Measurements from ENCODE around the gene NR1D1. TPM values are rescaled to one million over a fixed set of nuclear protein-coding genes. Genes with fewer than 3 reads are reported as not detected.

Gene NR1D1
- total RNA-seq, 1 experiment from 2014 or later, result 63.7 TPM

DNA sequence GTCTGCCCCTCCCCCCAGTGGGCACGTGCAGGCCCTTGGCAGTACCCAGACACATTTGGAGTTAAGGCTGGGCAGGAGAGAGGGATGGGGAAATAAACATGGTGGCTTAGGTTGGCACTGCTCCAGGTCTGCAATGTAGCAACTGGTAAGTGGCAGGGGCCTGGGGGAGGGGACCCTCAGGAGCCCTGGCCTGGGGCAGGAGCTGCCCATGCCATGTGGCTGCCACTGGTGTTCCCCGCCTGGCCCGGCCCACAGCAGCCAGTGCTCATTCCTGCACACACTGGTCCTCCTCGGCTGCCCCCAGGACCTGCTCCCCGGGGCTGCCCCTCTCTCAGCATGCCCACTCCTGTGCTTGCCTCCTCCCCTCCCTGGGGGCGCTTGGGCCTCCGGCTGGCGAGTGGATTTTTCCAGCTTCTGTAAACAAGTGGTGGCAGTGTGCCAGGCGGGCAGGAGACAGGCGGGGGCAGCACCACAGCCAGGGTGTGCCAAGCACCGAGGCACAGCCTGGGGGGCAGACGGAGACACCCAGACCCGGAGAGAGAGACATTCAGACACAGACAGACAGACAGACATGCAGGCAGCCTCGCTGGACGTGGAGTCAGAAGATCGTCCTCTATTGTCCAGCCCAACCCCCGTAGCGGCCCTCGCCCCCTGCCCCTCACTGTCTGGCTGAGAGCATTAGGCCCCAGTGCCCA, 28.2 kb downstream of the NR1D1 start:
- Histone ChIP-seq H3K9me2 (ENCODE audit: insufficient read depth) (no peaks in the 10 kb centered on the region), H3K4me3 (replicated peaks in 1 of 2; ENCODE audit: low read depth in 1 of 2, low read length in 2 of 2) (no peak overlapping the region), H3K79me2 (ENCODE audit: insufficient read depth, low read length) (peaks cover 4% of the 10 kb centered on the region; the same call in 1 of the 2 replicates), H2AFZ (ENCODE audit: low read depth, low read length, poor library complexity, severe bottlenecking) (no peak overlapping the region), H3K9ac (ENCODE audit: low read length) (peak overlapping the region; percentile 46), H3K4me1 (ENCODE audit: control insufficient read depth in 1 of 2, insufficient read depth in 2 of 2, low read length in 2 of 2) (peaks cover 75 to 76% of the 10 kb centered on the region in 2 experiments), H3K27ac (ENCODE audit: low read depth, low read length) (peak overlapping the region; percentile 79), H3K9me3 (ENCODE audit: control insufficient read depth in 1 of 2, insufficient read depth in 1 of 2, low read depth in 1 of 2, low read length in 2 of 2) (no peaks in the 10 kb centered on the region), H3K4me2 (ENCODE audit: low read length) (peak overlapping the region; percentile 78), H4K20me1 (ENCODE audit: insufficient read depth) (no peaks in the 10 kb centered on the region), H3K27me3 (ENCODE audit: insufficient read depth, low read length) (no peaks in the 10 kb centered on the region), H3K36me3 (ENCODE audit: control insufficient read depth in 1 of 2, insufficient read depth in 2 of 2, low read length in 2 of 2) (no peaks in the 10 kb centered on the region)
- BruUV-seq (replicated peaks), result no TSS peak
- ATAC-seq, result no peak
- ChIA-PET POLR2A (interaction anchor here (1.6 kb wide), 1 partner anchor 9 kb away, joined by 5 read pairs; the partner anchor contains the start of gene THRA), CTCF (interaction anchor here (0.6 kb wide), 1 partner anchor 107 kb away, joined by 4 read pairs; no protein-coding TSS in a partner anchor), RAD21 (ENCODE audit: low non-redundant PET in 1 of 2, low total read pairs in 2 of 2, uncharacterized antibody in 2 of 2, unreplicated experiment in 2 of 2) (interaction anchor here in 1 of 2 experiments (0.6 kb wide), 1 partner anchor 35 kb away, joined by 3 read pairs; no protein-coding TSS in a partner anchor)
- intact Hi-C loops (cut with micrococcal nuclease), result no loop called here
- DNase-seq (ENCODE audit: low read depth, low spot score), result no peak
- TF ChIP-seq, protein P1, sequence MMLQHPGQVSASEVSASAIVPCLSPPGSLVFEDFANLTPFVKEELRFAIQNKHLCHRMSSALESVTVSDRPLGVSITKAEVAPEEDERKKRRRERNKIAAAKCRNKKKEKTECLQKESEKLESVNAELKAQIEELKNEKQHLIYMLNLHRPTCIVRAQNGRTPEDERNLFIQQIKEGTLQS (IDR thresholded peaks at IDR 0.05), result no peak
- TF ChIP-seq SP1 (IDR thresholded peaks at IDR 0.05; ENCODE audit: low read depth), result peak; percentile 43; the same call in 1 of the 2 replicates
- TF ChIP-seq ZFX (IDR thresholded peaks at IDR 0.05), result peak; percentile 39; the same call in 1 of the 2 replicates

DNA sequence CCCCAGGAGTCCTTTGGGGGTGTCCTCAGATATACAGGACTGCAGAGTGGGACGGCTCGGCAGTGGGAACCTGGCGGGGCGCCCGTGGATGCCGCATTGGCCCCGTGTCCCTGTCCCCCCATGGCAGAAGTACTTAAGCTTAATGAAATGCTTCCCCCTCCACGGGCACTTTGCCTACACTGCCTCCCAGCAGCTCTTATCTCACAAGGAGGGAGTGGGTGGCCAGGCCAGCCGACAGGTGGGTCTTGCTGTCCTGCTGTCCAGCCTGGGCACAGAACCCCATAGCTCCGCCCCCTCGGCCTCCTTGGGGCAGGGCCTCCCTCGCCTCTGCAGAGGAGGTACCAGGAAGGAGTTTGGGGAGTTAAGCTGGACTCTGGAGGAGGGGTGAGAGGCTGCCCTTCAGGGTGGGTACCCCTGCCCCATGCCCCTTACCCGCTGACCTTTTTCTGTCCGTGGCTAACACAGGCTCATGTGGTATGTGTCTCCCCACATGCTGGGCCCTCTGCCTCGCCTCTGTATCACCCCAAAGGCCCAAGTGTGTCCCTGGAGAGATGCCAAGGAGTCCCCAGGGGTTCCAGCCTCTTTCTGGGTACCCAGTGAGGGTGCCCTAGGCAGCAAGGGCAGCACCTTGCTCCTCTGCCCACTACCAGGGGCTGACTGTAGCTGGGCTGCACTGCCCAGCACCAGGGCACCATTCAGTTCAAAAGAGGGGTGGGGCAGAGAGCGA, 28.9 kb downstream of the NR1D1 start:
- no peak overlapping the region for H2AFZ ChIP-seq (ENCODE audit: low read depth, low read length, poor library complexity, severe bottlenecking)
- H3K4me2 ChIP-seq (ENCODE audit: low read length), result peak overlapping the region; percentile 78
- no peaks in the 10 kb centered on the region for H4K20me1 ChIP-seq (ENCODE audit: insufficient read depth)
- no TSS peak for BruUV-seq (replicated peaks)
- H3K79me2 ChIP-seq (ENCODE audit: insufficient read depth, low read length), result peaks cover 4% of the 10 kb centered on the region; the same call in 1 of the 2 replicates
- intact Hi-C loops (cut with micrococcal nuclease), result no loop called here
- POLR2A ChIA-PET, result interaction anchor here (1.5 to 1.6 kb wide), 2 partner anchors 8 to 29 kb away, joined by 3 to 5 read pairs; partner anchors contain the start of genes NR1D1 and THRA
- no peaks in the 10 kb centered on the region for H3K9me3 ChIP-seq (ENCODE audit: control insufficient read depth in 1 of 2, insufficient read depth in 1 of 2, low read depth in 1 of 2, low read length in 2 of 2)
- peak; percentile 41 for ATAC-seq
- H3K4me1 ChIP-seq (ENCODE audit: control insufficient read depth in 1 of 2, insufficient read depth in 2 of 2, low read length in 2 of 2), result peaks cover 75 to 76% of the 10 kb centered on the region in 2 experiments
- RAD21 ChIA-PET (ENCODE audit: low non-redundant PET in 1 of 2, low total read pairs in 2 of 2, uncharacterized antibody in 2 of 2, unreplicated experiment in 2 of 2), result interaction anchor here in 1 of 2 experiments (0.6 kb wide), 1 partner anchor 35 kb away, joined by 3 read pairs; no protein-coding TSS in a partner anchor
- no peak for DNase-seq (ENCODE audit: low read depth, low spot score)
- H3K4me3 ChIP-seq (replicated peaks in 1 of 2; ENCODE audit: low read depth in 1 of 2, low read length in 2 of 2), result peak overlapping the region in 1 of 2 experiments; percentile 30; a peak in 2 of 4 replicates
- peak overlapping the region; percentile 46 for H3K9ac ChIP-seq (ENCODE audit: low read length)
- H3K36me3 ChIP-seq (ENCODE audit: control insufficient read depth in 1 of 2, insufficient read depth in 2 of 2, low read length in 2 of 2), result no peaks in the 10 kb centered on the region
- CTCF ChIA-PET, result interaction anchor here (0.6 kb wide), 1 partner anchor 108 kb away, joined by 4 read pairs; no protein-coding TSS in a partner anchor
- H3K27ac ChIP-seq (ENCODE audit: low read depth, low read length), result peak overlapping the region; percentile 79
- no peaks in the 10 kb centered on the region for H3K9me2 ChIP-seq (ENCODE audit: insufficient read depth)
- no peaks in the 10 kb centered on the region for H3K27me3 ChIP-seq (ENCODE audit: insufficient read depth, low read length)
- no peak for TF ChIP-seq EZH2 (IDR thresholded peaks at IDR 0.05)
- no peak for TF ChIP-seq SP1 (IDR thresholded peaks at IDR 0.05; ENCODE audit: low read depth)
- no peak for TF ChIP-seq TCF7L2 (IDR thresholded peaks at IDR 0.05; ENCODE audit: borderline replicate concordance, extremely low read depth, insufficient read depth, insufficient read length)
- no peak for TF ChIP-seq ZFX (IDR thresholded peaks at IDR 0.05)
- TF ChIP-seq, protein P2, sequence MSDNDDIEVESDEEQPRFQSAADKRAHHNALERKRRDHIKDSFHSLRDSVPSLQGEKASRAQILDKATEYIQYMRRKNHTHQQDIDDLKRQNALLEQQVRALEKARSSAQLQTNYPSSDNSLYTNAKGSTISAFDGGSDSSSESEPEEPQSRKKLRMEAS (IDR thresholded peaks at IDR 0.05), result no peak
- TF ChIP-seq, protein P3, sequence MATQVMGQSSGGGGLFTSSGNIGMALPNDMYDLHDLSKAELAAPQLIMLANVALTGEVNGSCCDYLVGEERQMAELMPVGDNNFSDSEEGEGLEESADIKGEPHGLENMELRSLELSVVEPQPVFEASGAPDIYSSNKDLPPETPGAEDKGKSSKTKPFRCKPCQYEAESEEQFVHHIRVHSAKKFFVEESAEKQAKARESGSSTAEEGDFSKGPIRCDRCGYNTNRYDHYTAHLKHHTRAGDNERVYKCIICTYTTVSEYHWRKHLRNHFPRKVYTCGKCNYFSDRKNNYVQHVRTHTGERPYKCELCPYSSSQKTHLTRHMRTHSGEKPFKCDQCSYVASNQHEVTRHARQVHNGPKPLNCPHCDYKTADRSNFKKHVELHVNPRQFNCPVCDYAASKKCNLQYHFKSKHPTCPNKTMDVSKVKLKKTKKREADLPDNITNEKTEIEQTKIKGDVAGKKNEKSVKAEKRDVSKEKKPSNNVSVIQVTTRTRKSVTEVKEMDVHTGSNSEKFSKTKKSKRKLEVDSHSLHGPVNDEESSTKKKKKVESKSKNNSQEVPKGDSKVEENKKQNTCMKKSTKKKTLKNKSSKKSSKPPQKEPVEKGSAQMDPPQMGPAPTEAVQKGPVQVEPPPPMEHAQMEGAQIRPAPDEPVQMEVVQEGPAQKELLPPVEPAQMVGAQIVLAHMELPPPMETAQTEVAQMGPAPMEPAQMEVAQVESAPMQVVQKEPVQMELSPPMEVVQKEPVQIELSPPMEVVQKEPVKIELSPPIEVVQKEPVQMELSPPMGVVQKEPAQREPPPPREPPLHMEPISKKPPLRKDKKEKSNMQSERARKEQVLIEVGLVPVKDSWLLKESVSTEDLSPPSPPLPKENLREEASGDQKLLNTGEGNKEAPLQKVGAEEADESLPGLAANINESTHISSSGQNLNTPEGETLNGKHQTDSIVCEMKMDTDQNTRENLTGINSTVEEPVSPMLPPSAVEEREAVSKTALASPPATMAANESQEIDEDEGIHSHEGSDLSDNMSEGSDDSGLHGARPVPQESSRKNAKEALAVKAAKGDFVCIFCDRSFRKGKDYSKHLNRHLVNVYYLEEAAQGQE (IDR thresholded peaks at IDR 0.05; ENCODE audit: low read depth), result no peak
- TF ChIP-seq, protein P4, sequence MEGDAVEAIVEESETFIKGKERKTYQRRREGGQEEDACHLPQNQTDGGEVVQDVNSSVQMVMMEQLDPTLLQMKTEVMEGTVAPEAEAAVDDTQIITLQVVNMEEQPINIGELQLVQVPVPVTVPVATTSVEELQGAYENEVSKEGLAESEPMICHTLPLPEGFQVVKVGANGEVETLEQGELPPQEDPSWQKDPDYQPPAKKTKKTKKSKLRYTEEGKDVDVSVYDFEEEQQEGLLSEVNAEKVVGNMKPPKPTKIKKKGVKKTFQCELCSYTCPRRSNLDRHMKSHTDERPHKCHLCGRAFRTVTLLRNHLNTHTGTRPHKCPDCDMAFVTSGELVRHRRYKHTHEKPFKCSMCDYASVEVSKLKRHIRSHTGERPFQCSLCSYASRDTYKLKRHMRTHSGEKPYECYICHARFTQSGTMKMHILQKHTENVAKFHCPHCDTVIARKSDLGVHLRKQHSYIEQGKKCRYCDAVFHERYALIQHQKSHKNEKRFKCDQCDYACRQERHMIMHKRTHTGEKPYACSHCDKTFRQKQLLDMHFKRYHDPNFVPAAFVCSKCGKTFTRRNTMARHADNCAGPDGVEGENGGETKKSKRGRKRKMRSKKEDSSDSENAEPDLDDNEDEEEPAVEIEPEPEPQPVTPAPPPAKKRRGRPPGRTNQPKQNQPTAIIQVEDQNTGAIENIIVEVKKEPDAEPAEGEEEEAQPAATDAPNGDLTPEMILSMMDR (IDR thresholded peaks at IDR 0.05 in 2 of 3, conservative IDR thresholded peaks at IDR 0.05 in 1 of 3; ENCODE audit: borderline replicate concordance in 1 of 3, insufficient read depth in 1 of 3, low read depth in 2 of 3, low read length in 2 of 3), result no peak
- no peak for TF ChIP-seq FOSL1 (IDR thresholded peaks at IDR 0.05; ENCODE audit: low read depth)
- TF ChIP-seq POLR2A (IDR thresholded peaks at IDR 0.05; ENCODE audit: borderline replicate concordance, extremely low read depth, insufficient read depth, insufficient read length), result no peak
